Eye (tissue), 1 donor: Measurements from ENCODE around the gene DAPK1.
A peak's percentile ranks its signal among the peaks of the same experiment; 100 is the strongest.
"Not testable (repeated sequence)": the region's sequence is repeated elsewhere in the genome, so short reads cannot be mapped to it uniquely, and the experiment has no call there.

Experiments used
- DNase-seq: peaks from one replicate; pipeline ENCODE4 v3.0.0-alpha.2; 2015

The DAPK1 gene

GRCh38 chr9:87548159-87548558 is 50.5 kb downstream of the DAPK1 start:
- DNase-seq, result no peak

- not testable (repeated sequence) for DNase-seq
These were observed 51.4 kb downstream of the DAPK1 start for GRCh38 chr9:87549088-87549487.

GRCh38 chr9:87549791-87550190 is 52.1 kb downstream of the DAPK1 start:
- DNase-seq, result no peak

GRCh38 chr9:87550253-87550954 is 52.7 kb downstream of the DAPK1 start:
- DNase-seq, result no peak

- no peak for DNase-seq
These were observed 54.1 kb downstream of the DAPK1 start for GRCh38 chr9:87551772-87552217.

GRCh38 chr9:87554171-87554910 is 56.7 kb downstream of the DAPK1 start:
- DNase-seq, result peak; percentile 72

GRCh38 chr9:87554976-87555375 is 57.3 kb downstream of the DAPK1 start:
- DNase-seq, result no peak

GRCh38 chr9:87556039-87556438 is 58.4 kb downstream of the DAPK1 start:
- DNase-seq, result no peak

- no peak for DNase-seq
These were observed 59.2 kb downstream of the DAPK1 start for GRCh38 chr9:87556821-87557220.

- DNase-seq, result no peak
These were observed 60.3 kb downstream of the DAPK1 start for GRCh38 chr9:87557996-87558395.

GRCh38 chr9:87558606-87559190 is 61.0 kb downstream of the DAPK1 start:
- no peak for DNase-seq

- DNase-seq, result no peak
These were observed 64.4 kb downstream of the DAPK1 start for GRCh38 chr9:87562062-87562461.

GRCh38 chr9:87562530-87563170 is 65.0 kb downstream of the DAPK1 start:
- DNase-seq, result peak; percentile 82

- no peak for DNase-seq
These were observed 66.4 kb downstream of the DAPK1 start for GRCh38 chr9:87564111-87564510.

GRCh38 chr9:87564791-87565241 is 67.1 kb downstream of the DAPK1 start:
- DNase-seq, result no peak

- DNase-seq, result peak; percentile 42
These were observed 69.3 kb downstream of the DAPK1 start for GRCh38 chr9:87567001-87567400.

- no peak for DNase-seq
These were observed 69.9 kb downstream of the DAPK1 start for GRCh38 chr9:87567571-87567970.

- no peak for DNase-seq
These were observed 70.3 kb downstream of the DAPK1 start for GRCh38 chr9:87567983-87568382.

- no peak for DNase-seq
These were observed 70.7 kb downstream of the DAPK1 start for GRCh38 chr9:87568401-87568800.

GRCh38 chr9:87569008-87569509 is 71.4 kb downstream of the DAPK1 start:
- DNase-seq, result peak; percentile 67

- peak; percentile 58 for DNase-seq
These were observed 71.9 kb downstream of the DAPK1 start for GRCh38 chr9:87569518-87569917.

- DNase-seq, result no peak
These were observed 72.6 kb downstream of the DAPK1 start for GRCh38 chr9:87570000-87570908.
